ENCODE data around the gene AKAP8. TPM values are rescaled to one million over a fixed set of nuclear protein-coding genes. Genes with fewer than 3 reads are reported as not detected.

AKAP8 gene
- total RNA-seq, 1 donor from 2014 or later = 17.0 TPM

DNA sequence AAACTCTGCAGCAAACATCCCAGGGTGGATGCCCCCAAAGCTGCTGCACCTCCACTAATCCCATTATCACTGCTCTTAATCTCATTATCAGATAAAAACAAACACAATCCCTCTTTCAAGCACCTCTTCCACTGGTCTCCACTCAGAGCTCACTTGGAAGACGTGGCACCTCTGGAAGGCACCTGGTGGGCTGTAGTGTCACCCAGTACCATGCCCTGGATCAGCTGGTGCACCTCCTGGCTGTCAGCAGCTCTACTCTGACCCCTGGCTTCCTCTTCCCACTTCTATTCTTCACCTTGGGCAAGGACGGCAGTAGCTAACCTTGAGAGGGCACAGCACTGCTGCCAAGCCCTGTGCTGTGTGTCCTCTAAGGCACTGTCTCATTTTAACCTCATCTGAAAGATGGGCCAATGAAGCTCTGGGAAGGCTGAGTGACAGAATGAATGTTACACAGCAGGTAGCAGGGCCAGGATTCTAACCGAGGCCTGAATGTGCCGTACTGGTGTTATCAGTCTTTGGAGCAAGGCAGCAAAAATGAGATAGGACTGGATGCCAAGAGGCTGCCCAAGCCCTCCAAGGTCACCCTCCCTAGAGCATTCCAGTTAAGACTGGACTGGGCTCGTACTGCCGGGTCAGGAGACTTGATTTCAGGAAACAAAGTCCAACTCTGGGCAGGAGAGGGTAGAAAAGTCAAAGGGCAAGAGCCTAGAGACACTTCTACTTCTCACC is 54.6 kb downstream of the AKAP8 start:
- intact Hi-C loops (cut with DNase I) = loop anchor here (5.0 kb wide), 1 partner anchor 43 kb away; no protein-coding TSS in a partner anchor
- Histone ChIP-seq H3K9me3 (no peaks in the 10 kb centered on the region), H3K27ac (peak overlapping the region; percentile 68 to 74), H3K4me1 (peaks cover 11 to 92% of the 10 kb centered on the region in 2 donors), H3K36me3 (no peaks in the 10 kb centered on the region), H3K27me3 (no peaks in the 10 kb centered on the region), H3K4me3 (peak overlapping the region in 1 of 2 donors; percentile 34)
- no peak for DNase-seq (ENCODE audit: low spot score in 2 of 2)
- TF ChIP-seq CTCF (IDR thresholded peaks at IDR 0.05) = peak in 1 of 3 experiments; percentile 12

DNA sequence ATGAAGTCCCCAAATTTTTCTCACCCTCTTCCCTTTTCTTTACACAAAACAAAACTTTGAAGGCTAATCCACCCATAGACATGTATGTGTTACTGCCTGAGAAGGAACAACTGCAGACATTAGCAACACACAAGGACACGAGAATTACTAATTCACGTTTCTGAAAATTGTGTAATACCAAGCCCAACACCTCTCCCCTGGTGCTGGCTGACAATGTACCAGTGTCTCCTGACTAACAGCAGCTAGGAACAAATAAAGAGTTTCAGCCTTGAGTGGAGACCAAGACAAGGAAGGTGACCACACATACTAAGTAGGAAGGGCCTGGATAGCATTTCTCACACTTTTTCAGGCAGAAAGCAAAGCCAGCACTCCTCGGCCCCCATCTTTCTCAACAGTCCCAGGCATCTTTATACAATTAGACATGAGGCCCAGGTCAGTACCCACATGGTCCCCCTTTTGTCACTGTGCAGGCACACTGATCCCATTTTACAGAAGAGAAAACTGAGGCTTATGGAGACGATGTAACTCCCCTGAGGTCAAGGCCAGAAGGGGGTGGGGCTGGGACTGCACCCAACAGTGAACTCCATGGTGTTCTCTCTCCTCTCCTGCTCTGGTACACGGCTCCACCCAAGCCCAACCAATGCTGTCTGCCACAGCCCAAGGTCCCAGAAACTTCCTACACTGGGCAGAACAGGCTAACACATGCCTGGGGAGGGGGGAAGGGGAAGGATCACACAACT is 55.9 kb downstream of the AKAP8 start:
- Histone ChIP-seq H3K4me1 (peaks cover 17 to 92% of the 10 kb centered on the region in 2 donors), H3K9me3 (no peaks in the 10 kb centered on the region), H3K4me3 (no peak overlapping the region), H3K27ac (peak overlapping the region; percentile 68 to 74), H3K36me3 (no peaks in the 10 kb centered on the region), H3K27me3 (no peaks in the 10 kb centered on the region)
- no peak for TF ChIP-seq CTCF (IDR thresholded peaks at IDR 0.05)
- DNase-seq (ENCODE audit: low spot score in 2 of 2) = peak in 1 of 2 donors; percentile 73
- intact Hi-C loops (cut with DNase I) = no loop called here

DNA sequence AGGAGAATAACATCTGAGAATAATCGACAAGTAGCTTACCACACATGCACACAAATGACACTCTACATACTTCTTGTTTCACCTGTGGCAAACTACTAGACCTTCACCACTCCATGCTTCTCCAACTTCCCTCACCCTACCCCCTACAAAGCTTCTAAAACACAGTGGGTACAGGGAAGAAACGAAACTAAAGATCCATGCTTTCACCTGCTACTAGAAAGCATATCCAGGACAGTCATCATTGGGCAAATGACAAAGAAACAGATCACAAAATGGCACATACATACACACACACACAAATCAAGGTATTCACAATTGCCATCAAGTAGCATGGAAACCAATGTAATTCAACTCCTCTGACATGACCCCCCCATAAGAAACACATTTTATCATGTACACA is 57.8 kb downstream of the AKAP8 start:
- Histone ChIP-seq H3K9me3 (no peaks in the 10 kb centered on the region), H3K4me3 (no peak overlapping the region), H3K27me3 (no peaks in the 10 kb centered on the region), H3K36me3 (no peaks in the 10 kb centered on the region), H3K4me1 (peaks cover 21 to 94% of the 10 kb centered on the region in 2 donors), H3K27ac (peak overlapping the region; percentile 36 to 73)
- DNase-seq (ENCODE audit: low spot score in 2 of 2) = no peak
- TF ChIP-seq CTCF (IDR thresholded peaks at IDR 0.05) = no peak
- intact Hi-C loops (cut with DNase I) = loop anchor here (2.0 kb wide), 1 partner anchor 23 kb away; no protein-coding TSS in a partner anchor

DNA sequence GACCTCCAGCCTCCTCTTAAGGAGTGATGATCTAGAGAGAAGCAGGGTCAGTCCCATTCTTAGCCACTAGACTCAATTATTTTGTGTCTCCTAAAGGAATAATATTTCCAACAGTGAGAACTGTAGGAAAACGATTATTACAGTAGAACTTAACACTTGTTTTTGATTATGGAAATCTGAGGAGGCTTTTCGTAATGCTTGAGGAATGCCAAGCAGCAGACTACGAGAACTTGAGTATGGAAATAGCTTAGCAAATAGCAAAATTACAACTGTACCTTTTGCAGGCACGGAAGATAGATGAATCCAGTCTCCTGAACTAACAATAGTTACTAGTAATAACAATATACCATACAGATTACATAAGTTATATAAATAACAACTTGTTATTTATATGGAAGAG is 59.5 kb downstream of the AKAP8 start:
- peak overlapping the region in 1 of 2 donors; percentile 10 for H3K4me3 ChIP-seq
- no peaks in the 10 kb centered on the region for H3K27me3 ChIP-seq
- intact Hi-C loops (cut with DNase I) = loop anchor here (2.0 kb wide), 1 partner anchor 21 kb away; no protein-coding TSS in a partner anchor
- TF ChIP-seq CTCF (IDR thresholded peaks at IDR 0.05) = no peak
- H3K36me3 ChIP-seq = no peaks in the 10 kb centered on the region
- no peak for DNase-seq (ENCODE audit: low spot score in 2 of 2)
- H3K4me1 ChIP-seq = peaks cover 19 to 88% of the 10 kb centered on the region in 2 donors
- H3K27ac ChIP-seq = peak overlapping the region; percentile 63 to 73
- H3K9me3 ChIP-seq = no peaks in the 10 kb centered on the region

- DNase-seq (ENCODE audit: low spot score in 2 of 2) = no peak
- intact Hi-C loops (cut with DNase I) = no loop called here
- peaks cover 17 to 88% of the 10 kb centered on the region in 2 donors for H3K4me1 ChIP-seq
These were observed 61.3 kb downstream of the AKAP8 start for GRCh38 chr19:15318241-15318691.

More at GRCh38 chr19:15318241-15318691, 61.3 kb downstream of the AKAP8 start:
- no peaks in the 10 kb centered on the region for H3K27me3 ChIP-seq
- peak overlapping the region; percentile 63 to 73 for H3K27ac ChIP-seq
- H3K36me3 ChIP-seq = no peaks in the 10 kb centered on the region
- H3K9me3 ChIP-seq = no peaks in the 10 kb centered on the region
- peak overlapping the region in 1 of 2 donors; percentile 13 for H3K4me3 ChIP-seq
- TF ChIP-seq CTCF (IDR thresholded peaks at IDR 0.05) = no peak

All from ascending aorta (tissue), 2 donors.